BLaER1 treated with 17β-estradiol and CSF1 and Interleukin-3, amounts not matched to agents 10 nM and 100 nM (cell line): ENCODE measurements around the gene LRRC10.
A peak's percentile ranks its signal among the peaks of the same experiment; 100 is the strongest.

ENCODE experiments used
- H3K27ac ChIP-seq, 11 experiments: shearing (Covaris generic); formaldehyde crosslinking; 2 replicates each; pipeline ENCODE4 v1.8.1; 2022
- H3K27me3 ChIP-seq, 11 experiments: shearing (Covaris generic); formaldehyde crosslinking; 2 replicates each; pipeline ENCODE4 v1.8.1; 2022
- H3K36me3 ChIP-seq, 11 experiments: shearing (Covaris generic); formaldehyde crosslinking; 2 replicates each; pipeline ENCODE4 v1.8.1; 2022
- H3K4me1 ChIP-seq, 10 experiments: shearing (Covaris generic); formaldehyde crosslinking; 2 replicates each; pipeline ENCODE4 v1.8.1; 2022
- H3K4me2 ChIP-seq, 11 experiments: shearing (Covaris generic); formaldehyde crosslinking; 2 replicates each; pipeline ENCODE4 v1.8.1; 2022
- H3K4me3 ChIP-seq, 10 experiments: shearing (Covaris generic); formaldehyde crosslinking; 2 replicates each; pipeline ENCODE4 v1.8.1; 2022
- H3K9ac ChIP-seq, 11 experiments: shearing (Covaris generic); formaldehyde crosslinking; 2 replicates each; pipeline ENCODE4 v1.8.1; 2022
- H3K9me3 ChIP-seq, 11 experiments: shearing (Covaris generic); formaldehyde crosslinking; replicated peaks in 1 of 11; 2 replicates each; pipeline ENCODE4 v1.8.1; 2022
- H4K20me1 ChIP-seq, 11 experiments: shearing (Covaris generic); formaldehyde crosslinking; 2 replicates each; pipeline ENCODE4 v1.8.1; 2022
- Cebpa-rat ChIP-seq, 11 experiments: shearing (Covaris generic); IDR thresholded peaks; 2 replicates each; pipeline ENCODE4 v1.8.1; 2022

Gene LRRC10

GRCh38 chr12:69583203-69583602 lies 27.5 kb downstream of the LRRC10 start:
- Histone ChIP-seq H3K4me1 (peaks cover 8 to 21% (median 13%) of the 10 kb centered on the region in 10 experiments; a peak in 19 of 20 replicates), H3K9ac (no peak overlapping the region), H3K27ac (no peak overlapping the region), H3K9me3 (no peaks in the 10 kb centered on the region), H3K4me2 (no peak overlapping the region), H3K4me3 (no peak overlapping the region), H3K36me3 (peaks cover 13 to 23% (median 22%) of the 10 kb centered on the region in 11 experiments), H3K27me3 (no peaks in the 10 kb centered on the region), H4K20me1 (peaks cover 0 to 29% (median 25%) of the 10 kb centered on the region in 11 experiments; a peak in 17 of 22 replicates)
- TF ChIP-seq Cebpa-rat (IDR thresholded peaks at IDR 0.05), result no peak

- Histone ChIP-seq H3K27ac (no peak overlapping the region), H3K4me2 (no peak overlapping the region), H3K4me1 (peaks cover 0 to 7% (median 0%) of the 10 kb centered on the region in 10 experiments; a peak in 3 of 20 replicates), H3K9me3 (no peaks in the 10 kb centered on the region), H3K36me3 (peaks cover 3 to 20% (median 12%) of the 10 kb centered on the region in 11 experiments; a peak in 21 of 22 replicates), H3K9ac (no peak overlapping the region), H3K27me3 (no peaks in the 10 kb centered on the region), H4K20me1 (no peaks in the 10 kb centered on the region), H3K4me3 (no peak overlapping the region)
- TF ChIP-seq Cebpa-rat (IDR thresholded peaks at IDR 0.05), result no peak
Observed at GRCh38 chr12:69580074-69580473, 30.6 kb downstream of the LRRC10 start.

GRCh38 chr12:69579029-69579428 lies 31.7 kb downstream of the LRRC10 start:
- no peak overlapping the region for H3K4me3 ChIP-seq
- H4K20me1 ChIP-seq, result no peaks in the 10 kb centered on the region
- peaks cover 13 to 30% (median 22%) of the 10 kb centered on the region in 11 experiments for H3K36me3 ChIP-seq
- no peak for TF ChIP-seq Cebpa-rat (IDR thresholded peaks at IDR 0.05)
- no peak overlapping the region for H3K27ac ChIP-seq
- H3K4me2 ChIP-seq, result no peak overlapping the region
- no peaks in the 10 kb centered on the region for H3K27me3 ChIP-seq
- peaks cover 0 to 7% (median 0%) of the 10 kb centered on the region in 10 experiments; a peak in 1 of 20 replicates for H3K4me1 ChIP-seq
- H3K9ac ChIP-seq, result no peak overlapping the region
- no peaks in the 10 kb centered on the region for H3K9me3 ChIP-seq

- Histone ChIP-seq H3K27ac (no peak overlapping the region), H3K4me3 (no peak overlapping the region), H3K27me3 (no peaks in the 10 kb centered on the region), H3K4me1 (peaks cover 0 to 7% (median 0%) of the 10 kb centered on the region in 10 experiments; a peak in 1 of 20 replicates), H4K20me1 (no peaks in the 10 kb centered on the region), H3K4me2 (no peak overlapping the region), H3K9me3 (no peaks in the 10 kb centered on the region), H3K36me3 (peaks cover 21 to 38% (median 30%) of the 10 kb centered on the region in 11 experiments), H3K9ac (no peak overlapping the region)
- no peak for TF ChIP-seq Cebpa-rat (IDR thresholded peaks at IDR 0.05)
Observed at GRCh38 chr12:69578283-69578682, 32.4 kb downstream of the LRRC10 start.

GRCh38 chr12:69575346-69575745 lies 35.4 kb downstream of the LRRC10 start:
- peaks cover 44 to 64% (median 53%) of the 10 kb centered on the region in 11 experiments for H3K36me3 ChIP-seq
- H3K27ac ChIP-seq, result no peak overlapping the region
- H4K20me1 ChIP-seq, result peaks cover 0 to 4% (median 0%) of the 10 kb centered on the region in 11 experiments; a peak in 3 of 22 replicates
- H3K4me2 ChIP-seq, result no peak overlapping the region
- no peak overlapping the region for H3K9ac ChIP-seq
- TF ChIP-seq Cebpa-rat (IDR thresholded peaks at IDR 0.05), result no peak
- no peaks in the 10 kb centered on the region for H3K9me3 ChIP-seq
- H3K4me3 ChIP-seq, result no peak overlapping the region
- H3K4me1 ChIP-seq, result peaks cover 0 to 7% (median 0%) of the 10 kb centered on the region in 10 experiments; a peak in 1 of 20 replicates
- H3K27me3 ChIP-seq, result no peaks in the 10 kb centered on the region

- Histone ChIP-seq H3K4me3 (no peak overlapping the region), H3K9ac (no peak overlapping the region), H3K4me2 (no peak overlapping the region), H3K4me1 (no peaks in the 10 kb centered on the region), H4K20me1 (peaks cover 0 to 12% (median 0%) of the 10 kb centered on the region in 11 experiments; a peak in 4 of 22 replicates), H3K27me3 (no peaks in the 10 kb centered on the region), H3K36me3 (peaks cover 65 to 95% (median 75%) of the 10 kb centered on the region in 11 experiments), H3K9me3 (no peaks in the 10 kb centered on the region), H3K27ac (no peak overlapping the region)
- TF ChIP-seq Cebpa-rat (IDR thresholded peaks at IDR 0.05), result no peak
Observed at GRCh38 chr12:69570545-69571399, 39.9 kb downstream of the LRRC10 start.

GRCh38 chr12:69570000-69570516 lies 40.6 kb downstream of the LRRC10 start:
- H3K4me3 ChIP-seq, result no peak overlapping the region
- no peak overlapping the region for H3K4me2 ChIP-seq
- no peak overlapping the region for H3K9ac ChIP-seq
- H3K27me3 ChIP-seq, result no peaks in the 10 kb centered on the region
- no peaks in the 10 kb centered on the region for H3K9me3 ChIP-seq
- H3K36me3 ChIP-seq, result peaks cover 60 to 95% (median 74%) of the 10 kb centered on the region in 11 experiments
- H3K27ac ChIP-seq, result no peak overlapping the region
- peaks cover 0 to 12% (median 0%) of the 10 kb centered on the region in 11 experiments; a peak in 4 of 22 replicates for H4K20me1 ChIP-seq
- TF ChIP-seq Cebpa-rat (IDR thresholded peaks at IDR 0.05), result no peak
- H3K4me1 ChIP-seq, result no peaks in the 10 kb centered on the region

GRCh38 chr12:69569236-69569635 lies 41.5 kb downstream of the LRRC10 start:
- Histone ChIP-seq H3K4me3 (no peak overlapping the region), H3K9ac (peak overlapping the region in 1 of 11 experiments; percentile 30; a peak in 1 of 22 replicates), H3K36me3 (peaks cover 58 to 95% (median 74%) of the 10 kb centered on the region in 11 experiments), H3K4me1 (no peaks in the 10 kb centered on the region), H4K20me1 (peaks cover 0 to 12% (median 0%) of the 10 kb centered on the region in 11 experiments; a peak in 4 of 22 replicates), H3K27ac (no peak overlapping the region), H3K4me2 (no peak overlapping the region), H3K9me3 (no peaks in the 10 kb centered on the region), H3K27me3 (no peaks in the 10 kb centered on the region)
- TF ChIP-seq Cebpa-rat (IDR thresholded peaks at IDR 0.05), result no peak

- peaks cover 50 to 92% (median 69%) of the 10 kb centered on the region in 11 experiments for H3K36me3 ChIP-seq
- no peaks in the 10 kb centered on the region for H3K27me3 ChIP-seq
- no peaks in the 10 kb centered on the region for H3K4me1 ChIP-seq
- peaks cover 0 to 12% (median 0%) of the 10 kb centered on the region in 11 experiments; a peak in 4 of 22 replicates for H4K20me1 ChIP-seq
- H3K4me3 ChIP-seq, result no peak overlapping the region
- TF ChIP-seq Cebpa-rat (IDR thresholded peaks at IDR 0.05), result no peak
- H3K9me3 ChIP-seq, result no peaks in the 10 kb centered on the region
- no peak overlapping the region for H3K4me2 ChIP-seq
- no peak overlapping the region for H3K27ac ChIP-seq
- no peak overlapping the region for H3K9ac ChIP-seq
Observed at GRCh38 chr12:69566603-69567002, 44.1 kb downstream of the LRRC10 start.
